H1 (cell line): ENCODE data around the gene SCARB1. TPM values are rescaled to one million over a fixed set of nuclear protein-coding genes. Genes with fewer than 3 reads are reported as not detected.

Source experiments
- CTCF ChIA-PET: fragments of 300-600 bp; sonication (Branson Sonifier 250); formaldehyde crosslinking; loops from one replicate; lab custom pipeline; 2021; ENCODE audit not compliant: partially characterized antibody; lab: Charles Lee
- POLR2A ChIA-PET: fragments of 300-600 bp; sonication (Branson Sonifier 250); formaldehyde crosslinking; loops from one replicate; lab custom pipeline; 2021; ENCODE audit warnings: inconsistent platforms; ENCODE audit not compliant: partially characterized antibody; lab: Charles Lee
- DNase-seq, 2 experiments: peaks; one replicate each; pipeline versions ENCODE4 v3.0.0 to v3.0.0-alpha.2; 2010 to 2022; ENCODE audit warnings: low spot score in 2 of 2, low read depth in 1 of 2, mixed read lengths in 1 of 2
- FAIRE-seq: peaks from 2 replicates; lab custom pipeline; 2011; peaks lifted over from hg19 to GRCh38; lab: Jason Lieb, UNC
- H2AFZ ChIP-seq: 2 replicates; pipeline ENCODE4 v1.8.1; 2012; ENCODE audit warnings: low read length, inconsistent platforms
- H2AK5ac ChIP-seq: 2 replicates; pipeline ENCODE4 v1.6.1; 2013; ENCODE audit warnings: low read depth, low read length
- H2BK120ac ChIP-seq: replicated peaks from 2 replicates; pipeline ENCODE3; 2013; ENCODE audit warnings: low read depth, low read length, inconsistent platforms
- H2BK12ac ChIP-seq: 2 replicates; pipeline ENCODE4 v1.6.1; 2013; ENCODE audit warnings: low read depth, low read length
- H2BK15ac ChIP-seq: 2 replicates; pipeline ENCODE4 v1.6.1; 2013; ENCODE audit warnings: low read length
- H2BK20ac ChIP-seq: 2 replicates; pipeline ENCODE4 v1.6.1; 2013; ENCODE audit warnings: low read length
- H2BK5ac ChIP-seq: 2 replicates; pipeline ENCODE4 v1.6.1; 2013; ENCODE audit warnings: low read depth, low read length
- H3K14ac ChIP-seq: 2 replicates; pipeline ENCODE4 v1.6.1; 2013; ENCODE audit warnings: inconsistent platforms; ENCODE audit not compliant: insufficient read length
- H3K18ac ChIP-seq: 2 replicates; pipeline ENCODE4 v1.6.1; 2013; ENCODE audit warnings: low read length; ENCODE audit errors: extremely low read depth
- H3K23ac ChIP-seq: 2 replicates; pipeline ENCODE4 v1.6.1; 2013; ENCODE audit warnings: inconsistent platforms; ENCODE audit not compliant: insufficient read length
- H3K23me2 ChIP-seq: 2 replicates; pipeline ENCODE4 v1.6.1; 2013; ENCODE audit warnings: low read depth, low read length
- H3K27ac ChIP-seq: 2 replicates; pipeline ENCODE4 v1.6.1; 2011; ENCODE audit warnings: low read depth, low read length, inconsistent platforms
- H3K27me3 ChIP-seq, 4 experiments: replicated peaks in 1 of 4; 1 replicate in 1 of 4; 2 replicates in 3 of 4; pipeline versions ENCODE4 v1.6.1 to v1.8.1; 2011 to 2013; ENCODE audit warnings: low read length in 3 of 4, mild to moderate bottlenecking in 3 of 4, inconsistent platforms in 2 of 4, mixed read lengths in 2 of 4, moderate library complexity in 1 of 4; ENCODE audit not compliant: control insufficient read depth in 3 of 4, insufficient read depth in 3 of 4; ENCODE audit errors: extremely low read depth in 1 of 4
- H3K36me3 ChIP-seq, 4 experiments: 2 replicates each; pipeline versions ENCODE4 v1.6.1 to v1.8.1; 2011 to 2013; ENCODE audit warnings: mild to moderate bottlenecking in 4 of 4, low read length in 3 of 4, moderate library complexity in 2 of 4, control low read depth in 1 of 4, inconsistent platforms in 1 of 4; ENCODE audit not compliant: insufficient read depth in 4 of 4, control insufficient read depth in 2 of 4
- H3K4ac ChIP-seq: replicated peaks from 2 replicates; pipeline ENCODE3; 2013; ENCODE audit warnings: low read length, low read depth, mixed read lengths, inconsistent platforms; ENCODE audit not compliant: insufficient read length
- H3K4me1 ChIP-seq, 4 experiments: replicated peaks in 1 of 4; 1 replicate in 1 of 4; 2 replicates in 3 of 4; pipeline versions ENCODE4 v1.6.1 to v1.8.1; 2011 to 2013; ENCODE audit warnings: low read length in 3 of 4, inconsistent platforms in 2 of 4, mixed read lengths in 1 of 4; ENCODE audit not compliant: insufficient read depth in 4 of 4, control insufficient read depth in 3 of 4
- H3K4me2 ChIP-seq, 2 experiments: 2 replicates each; pipeline versions ENCODE4 v1.6.1 to v1.8.1; 2011 to 2013; ENCODE audit warnings: low read depth in 2 of 2, low read length in 2 of 2, control low read depth in 1 of 2, inconsistent platforms in 1 of 2, mild to moderate bottlenecking in 1 of 2; ENCODE audit not compliant: insufficient read depth in 1 of 2
- H3K4me3 ChIP-seq, 4 experiments: fragments of 200-600, 300-600 bp in 1 of 4; sonication (generic), shearing (Covaris generic), sonication (Bioruptor Twin) in 1 of 4; 2 replicates each; pipeline versions ENCODE4 v1.5.1 to v1.8.1; 2011 to 2016; ENCODE audit warnings: low read length in 4 of 4, low read depth in 3 of 4, control low read depth in 2 of 4, inconsistent platforms in 2 of 4, mild to moderate bottlenecking in 2 of 4, mixed read lengths in 1 of 4, moderate library complexity in 1 of 4; ENCODE audit not compliant: insufficient read depth in 2 of 4; ENCODE audit errors: extremely low read depth in 1 of 4
- H3K56ac ChIP-seq: replicated peaks from 2 replicates; pipeline ENCODE3; 2013; ENCODE audit warnings: low read depth, mild to moderate bottlenecking, mixed read lengths, low read length, inconsistent platforms; ENCODE audit not compliant: insufficient read length
- H3K79me1 ChIP-seq: 2 replicates; pipeline ENCODE4 v1.6.1; 2013; ENCODE audit warnings: low read depth, low read length, control low read depth
- H3K79me2 ChIP-seq, 2 experiments: 2 replicates each; pipeline versions ENCODE4 v1.6.1 to v1.8.1; 2012 to 2013; ENCODE audit warnings: low read length in 2 of 2, mild to moderate bottlenecking in 2 of 2, inconsistent platforms in 1 of 2; ENCODE audit not compliant: insufficient read depth in 2 of 2, control insufficient read depth in 1 of 2
- H3K9ac ChIP-seq, 4 experiments: replicated peaks in 1 of 4; 1 replicate in 1 of 4; 2 replicates in 3 of 4; pipeline versions ENCODE4 v1.6.1 to v1.8.1; 2011 to 2013; ENCODE audit warnings: low read depth in 3 of 4, low read length in 3 of 4, control low read depth in 2 of 4, mild to moderate bottlenecking in 2 of 4, moderate library complexity in 2 of 4, inconsistent platforms in 1 of 4; ENCODE audit errors: extremely low read depth in 1 of 4
- H3K9me3 ChIP-seq, 2 experiments: 2 replicates each; pipeline versions ENCODE4 v1.6.1 to v1.8.1; 2012 to 2013; ENCODE audit warnings: mild to moderate bottlenecking in 2 of 2, moderate library complexity in 2 of 2, control low read depth in 1 of 2, inconsistent platforms in 1 of 2, low read depth in 1 of 2, low read length in 1 of 2, mixed read lengths in 1 of 2; ENCODE audit not compliant: insufficient read depth in 2 of 2
- H4K20me1 ChIP-seq, 2 experiments: replicated peaks in 1 of 2; 2 replicates each; pipeline versions ENCODE3 to v1.8.1; 2011 to 2013; ENCODE audit warnings: inconsistent platforms in 2 of 2, low read length in 2 of 2, mild to moderate bottlenecking in 1 of 2; ENCODE audit not compliant: insufficient read depth in 2 of 2, control insufficient read depth in 1 of 2
- H4K5ac ChIP-seq: 2 replicates; pipeline ENCODE4 v1.6.1; 2013; ENCODE audit warnings: low read length, low read depth, mixed read lengths, inconsistent platforms; ENCODE audit not compliant: insufficient read length
- H4K8ac ChIP-seq: 2 replicates; pipeline ENCODE4 v1.8.0; 2013; ENCODE audit warnings: mild to moderate bottlenecking, moderate library complexity, low read length, inconsistent platforms; ENCODE audit not compliant: insufficient read depth; ENCODE audit errors: extremely low read depth
- H4K91ac ChIP-seq: replicated peaks from 2 replicates; pipeline ENCODE3; 2013; ENCODE audit warnings: low read length, mixed read lengths, inconsistent platforms; ENCODE audit not compliant: insufficient read length
- CREB1 ChIP-seq: IDR thresholded peaks from 2 replicates; pipeline ENCODE4 v1.6.1; 2012; ENCODE audit warnings: inconsistent platforms
- E2F6 ChIP-seq: IDR thresholded peaks from 2 replicates; pipeline ENCODE4 v1.6.1; 2012; ENCODE audit warnings: inconsistent platforms
- whole genome bisulfite sequencing, 2 experiments: shearing (Covaris generic) in 1 of 2; methylation state at CpG; one replicate each; pipeline versions ENCODE4 v1.1.6 to v1.1.7; 2013 to 2015; ENCODE audit warnings: low lambda C conversion rate in 2 of 2, mixed read lengths in 2 of 2, inconsistent platforms in 1 of 2, low coverage in 1 of 2, missing lambda C conversion rate in 1 of 2; ENCODE audit not compliant: insufficient replicate concordance in 2 of 2, insufficient coverage in 1 of 2, insufficient read length in 1 of 2; ENCODE audit errors: extremely low coverage in 1 of 2, missing lambda C conversion rate in 1 of 2; 5-methylcytosine and 5-hydroxymethylcytosine counted together
- polyA plus RNA-seq, 7 experiments: library from polyadenylated mRNA; depleted of rRNA in 3 of 7; stranded (reverse) in 5 of 7; unstranded in 2 of 7; fragments of >200 nt in 5 of 7; fragments of 200-250 nt in 2 of 7; gene quantifications; 1 replicate in 5 of 7; 2 replicates in 1 of 7; 4 replicates in 1 of 7; pipeline versions ENCODE4 v1.2.1 to v1.2.3, GENCODE V29; 2011 to 2013; ENCODE audit warnings: missing spikeins in 2 of 7, mixed read lengths in 2 of 7
- total RNA-seq: library from RNA; stranded (reverse); fragmentation: NEBNext Ultra II Directional; extraction: Animal tissue kit (Norgen Biotek cat#: 25700); gene quantifications from 2 replicates; pipeline ENCODE4 v1.2.1, GENCODE V29; 2021

SCARB1 gene
- total and polyA plus RNA-seq, 2 of the 8 experiments (the other 6 are each of a cell fraction or from before 2014, with no cell fraction given) = 45.3 to 57.1 TPM

- H3K4ac ChIP-seq = peak overlapping the region; percentile 73
- peak overlapping the region; percentile 92; the same call in 1 of the 2 replicates for H2BK5ac ChIP-seq
- peak overlapping the region; percentile 96; the same call in 1 of the 2 replicates for H2AK5ac ChIP-seq
- peaks cover 9% of the 10 kb centered on the region; the same call in 1 of the 2 replicates for H3K23me2 ChIP-seq
- H3K79me2 ChIP-seq = peaks cover 0 to 5% of the 10 kb centered on the region in 2 experiments; a peak in 1 of 4 replicates
- peak overlapping the region; percentile 95; the same call in 1 of the 2 replicates for H4K8ac ChIP-seq
- H3K4me3 ChIP-seq = peak overlapping the region in 3 of 4 experiments; percentile 10 to 95 (median 24); a peak in 4 of 8 replicates
- peak overlapping the region; percentile 64 to 86 for H3K4me2 ChIP-seq
- H3K9ac ChIP-seq = peak overlapping the region in 1 of 4 experiments; percentile 2; a peak in 3 of 7 replicates
- H2BK120ac ChIP-seq = no peak overlapping the region
- ChIA-PET POLR2A (interaction anchor here (1.1 to 1.6 kb wide), 6 partner anchors 8 to 51 kb away, joined by 3 to 8 read pairs (median 4); partner anchors contain the start of gene UBC), CTCF (interaction anchor here (1.6 kb wide), 1 partner anchor 42 kb away, joined by 4 read pairs; no protein-coding TSS in a partner anchor)
- H3K27ac ChIP-seq = 0 out of 2 replicates have a peak overlapping the region, but pooled peaks have one; percentile 34
- H3K18ac ChIP-seq = peak overlapping the region; percentile 71; the same call in 1 of the 2 replicates
- peak overlapping the region; percentile 96; the same call in 1 of the 2 replicates for H2BK12ac ChIP-seq
- FAIRE-seq (no peak), DNase-seq (no peak)
- H3K56ac ChIP-seq = no peak overlapping the region
- H4K91ac ChIP-seq = peak overlapping the region; percentile 30
- peak overlapping the region; percentile 27 for H4K5ac ChIP-seq
- 83% methylated on average over 14 of the region's 14 CpGs; no CpG with 5 or more reads in 1 of the 2 experiments for WGBS, 2 experiments
- H3K79me1 ChIP-seq = no peaks in the 10 kb centered on the region
- H2BK20ac ChIP-seq = peak overlapping the region; percentile 77; the same call in 1 of the 2 replicates
- peaks cover 0 to 4% (median 0%) of the 10 kb centered on the region in 4 experiments; a peak in 2 of 7 replicates for H3K27me3 ChIP-seq
- TF ChIP-seq E2F6 (peak; percentile 5; the same call in 1 of the 2 replicates), CREB1 (no peak)
- peaks cover 0 to 24% (median 12%) of the 10 kb centered on the region in 4 experiments; a peak in 6 of 7 replicates for H3K4me1 ChIP-seq
- H3K23ac ChIP-seq = no peak overlapping the region
- H3K14ac ChIP-seq = no peak overlapping the region
- H3K9me3 ChIP-seq = no peaks in the 10 kb centered on the region
- H2BK15ac ChIP-seq = peak overlapping the region; percentile 78; the same call in 1 of the 2 replicates
- peak overlapping the region; percentile 76; the same call in 1 of the 2 replicates for H2AFZ ChIP-seq
- H3K36me3 ChIP-seq = peaks cover 0 to 2% (median 0%) of the 10 kb centered on the region in 4 experiments; a peak in 1 of 8 replicates
- H4K20me1 ChIP-seq = peaks cover 0 to 3% of the 10 kb centered on the region in 2 experiments
Measured at GRCh38 chr12:124864326-124864752, 675 bp upstream of the SCARB1 start.
